Upper lobe of left lung (tissue), 4 donors: ENCODE results near the gene CLMP.

Experiments
- CTCF ChIP-seq, 6 experiments: fragments of 450-650 bp in 4 of 6; fragments of 200-600 bp in 2 of 6; sonication (generic) in 2 of 6; IDR thresholded peaks; one replicate each; pipeline ENCODE4 v1.5.1; 2016 to 2019; ENCODE audit warnings: antibody characterized with exemption in 6 of 6
- EP300 ChIP-seq, 4 donors: sonication (generic); formaldehyde crosslinking; IDR thresholded peaks; one replicate each; pipeline ENCODE4 v1.5.1; 2017; ENCODE audit warnings: antibody characterized with exemption in 4 of 4, control low read depth in 2 of 4
- POLR2A ChIP-seq, 4 donors: fragments of 450-650 bp; IDR thresholded peaks; one replicate each; pipeline ENCODE4 v1.5.1; 2016 to 2017; ENCODE audit warnings: antibody characterized with exemption in 4 of 4, mild to moderate bottlenecking in 2 of 4
- POLR2AphosphoS5 ChIP-seq, 2 donors: sonication (generic); formaldehyde crosslinking; IDR thresholded peaks; one replicate each; pipeline ENCODE4 v1.5.1; 2017; ENCODE audit warnings: antibody characterized with exemption in 2 of 2

GRCh38 chr11:123151366-123151765, 43.7 kb downstream of the CLMP start:
- TF ChIP-seq CTCF (IDR thresholded peaks at IDR 0.05) (no peak), POLR2AphosphoS5 (IDR thresholded peaks at IDR 0.05) (no peak), POLR2A (IDR thresholded peaks at IDR 0.05) (no peak), EP300 (IDR thresholded peaks at IDR 0.05) (no peak)
